Midbrain (tissue), 1 donor: ENCODE results near the gene CASP2.
A peak's percentile ranks its signal among the peaks of the same experiment; 100 is the strongest.

ENCODE experiments used
- DNase-seq: peaks from one replicate; lab custom pipeline; 2025; lab: John Stamatoyannopoulos, UW

CASP2 gene

GRCh38 chr7:143299346-143299745 lies 11.2 kb downstream of the CASP2 start:
- no peak for DNase-seq

- DNase-seq = no peak
Measured at GRCh38 chr7:143299840-143300239, 11.7 kb downstream of the CASP2 start.

- no peak for DNase-seq
Measured at GRCh38 chr7:143300959-143301935, 13.1 kb downstream of the CASP2 start.

- no peak for DNase-seq
Measured at GRCh38 chr7:143303733-143304132, 15.6 kb downstream of the CASP2 start.

- no peak for DNase-seq
Measured at GRCh38 chr7:143304938-143305337, 16.8 kb downstream of the CASP2 start.

GRCh38 chr7:143305423-143306070 lies 17.4 kb downstream of the CASP2 start:
- peak; percentile 71 for DNase-seq

GRCh38 chr7:143308632-143309031 lies 20.5 kb downstream of the CASP2 start:
- DNase-seq = no peak

GRCh38 chr7:143314127-143314526 lies 26.0 kb downstream of the CASP2 start:
- no peak for DNase-seq

GRCh38 chr7:143315776-143316175 lies 27.6 kb downstream of the CASP2 start, which contains the start of gene CLCN1:
Gene CLCN1 (plus strand): TSS chr7:143316111. CDS start chr7:143316213, 102 bp downstream.
- no peak for DNase-seq

- DNase-seq = no peak
Measured at GRCh38 chr7:143316492-143316891, 28.3 kb downstream of the CASP2 start.

GRCh38 chr7:143318661-143319060 lies 30.5 kb downstream of the CASP2 start:
- DNase-seq = no peak

- no peak for DNase-seq
Measured at GRCh38 chr7:143320620-143321019, 32.5 kb downstream of the CASP2 start.

GRCh38 chr7:143321242-143321641 lies 33.1 kb downstream of the CASP2 start:
- no peak for DNase-seq

GRCh38 chr7:143321734-143322133 lies 33.6 kb downstream of the CASP2 start:
- no peak for DNase-seq

- DNase-seq = no peak
Measured at GRCh38 chr7:143322760-143323633, 34.8 kb downstream of the CASP2 start.

GRCh38 chr7:143323653-143324052 lies 35.5 kb downstream of the CASP2 start:
- no peak for DNase-seq

GRCh38 chr7:143325240-143325639 lies 37.1 kb downstream of the CASP2 start:
- DNase-seq = no peak

- no peak for DNase-seq
Measured at GRCh38 chr7:143327903-143328302, 39.8 kb downstream of the CASP2 start.

- no peak for DNase-seq
Measured at GRCh38 chr7:143329471-143330170, 41.5 kb downstream of the CASP2 start.

GRCh38 chr7:143331179-143331801 lies 43.1 kb downstream of the CASP2 start:
- no peak for DNase-seq

- no peak for DNase-seq
Measured at GRCh38 chr7:143334244-143334643, 46.1 kb downstream of the CASP2 start.
